ENCODE data around the gene KIF1C. TPM values are rescaled to one million over a fixed set of nuclear protein-coding genes. Genes with fewer than 3 reads are reported as not detected.
A peak's percentile ranks its signal among the peaks of the same experiment; 100 is the strongest.

KIF1C gene
- total and polyA plus RNA-seq, 4 donors, result 10.4 to 62.2 (median 36.8) TPM

DNA sequence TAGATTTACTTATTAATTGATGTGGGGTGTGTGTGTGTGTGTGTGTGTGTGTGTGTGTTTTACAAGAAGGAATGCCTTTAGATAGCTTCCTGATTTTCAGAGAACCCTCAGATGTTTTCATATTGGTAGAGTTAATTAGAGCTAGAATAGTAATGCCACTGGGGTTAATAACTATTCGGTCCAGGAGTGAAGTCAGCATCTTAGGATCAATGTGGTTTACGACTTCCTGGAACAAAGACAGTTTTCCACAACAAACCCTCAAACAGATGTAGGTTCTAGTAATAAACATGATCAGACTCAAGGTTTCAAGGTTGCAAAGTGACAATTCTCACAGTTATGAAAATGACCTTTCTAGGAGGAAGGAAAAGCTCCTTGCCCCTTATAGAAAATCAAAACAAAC lies 49.7 kb downstream of the KIF1C start:
- Histone ChIP-seq H3K4me3 (ENCODE audit: low read depth in 1 of 3, low read length in 3 of 3) (no peak overlapping the region), H3K9me3 (ENCODE audit: control insufficient read depth in 4 of 4, low read length in 3 of 4) (no peaks in the 10 kb centered on the region), H3K27ac (ENCODE audit: low read depth in 1 of 2, low read length in 2 of 2) (no peak overlapping the region), H3K27me3 (ENCODE audit: control insufficient read depth in 4 of 4, insufficient read depth in 4 of 4, low read length in 3 of 4) (no peaks in the 10 kb centered on the region), H3K4me1 (ENCODE audit: control insufficient read depth in 4 of 4, insufficient read depth in 4 of 4, low read length in 3 of 4) (no peaks in the 10 kb centered on the region), H3K36me3 (ENCODE audit: control insufficient read depth in 4 of 4, insufficient read depth in 3 of 4, low read depth in 1 of 4, low read length in 3 of 4) (no peaks in the 10 kb centered on the region), H3K9ac (ENCODE audit: low read depth in 1 of 2, low read length in 2 of 2) (no peak overlapping the region)
- no peak for DNase-seq (ENCODE audit: low spot score)
- no peak for TF ChIP-seq RAD21 (IDR thresholded peaks at IDR 0.05)
- no peak for TF ChIP-seq JUND (IDR thresholded peaks at IDR 0.05)
- TF ChIP-seq FOXA1 (IDR thresholded peaks at IDR 0.05), result no peak
- no peak for TF ChIP-seq RXRA (IDR thresholded peaks at IDR 0.05)
- TF ChIP-seq TAF1 (conservative IDR thresholded peaks at IDR 0.05), result no peak
- no peak for TF ChIP-seq HNF4G (IDR thresholded peaks at IDR 0.05)
- TF ChIP-seq EGR1 (IDR thresholded peaks at IDR 0.05; ENCODE audit: low read depth in 2 of 2), result no peak
- TF ChIP-seq GABPA (IDR thresholded peaks at IDR 0.05 in 1 of 2, conservative IDR thresholded peaks at IDR 0.05 in 1 of 2), result no peak
- TF ChIP-seq, protein P1, sequence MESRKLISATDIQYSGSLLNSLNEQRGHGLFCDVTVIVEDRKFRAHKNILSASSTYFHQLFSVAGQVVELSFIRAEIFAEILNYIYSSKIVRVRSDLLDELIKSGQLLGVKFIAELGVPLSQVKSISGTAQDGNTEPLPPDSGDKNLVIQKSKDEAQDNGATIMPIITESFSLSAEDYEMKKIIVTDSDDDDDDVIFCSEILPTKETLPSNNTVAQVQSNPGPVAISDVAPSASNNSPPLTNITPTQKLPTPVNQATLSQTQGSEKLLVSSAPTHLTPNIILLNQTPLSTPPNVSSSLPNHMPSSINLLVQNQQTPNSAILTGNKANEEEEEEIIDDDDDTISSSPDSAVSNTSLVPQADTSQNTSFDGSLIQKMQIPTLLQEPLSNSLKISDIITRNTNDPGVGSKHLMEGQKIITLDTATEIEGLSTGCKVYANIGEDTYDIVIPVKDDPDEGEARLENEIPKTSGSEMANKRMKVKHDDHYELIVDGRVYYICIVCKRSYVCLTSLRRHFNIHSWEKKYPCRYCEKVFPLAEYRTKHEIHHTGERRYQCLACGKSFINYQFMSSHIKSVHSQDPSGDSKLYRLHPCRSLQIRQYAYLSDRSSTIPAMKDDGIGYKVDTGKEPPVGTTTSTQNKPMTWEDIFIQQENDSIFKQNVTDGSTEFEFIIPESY (IDR thresholded peaks at IDR 0.05), result no peak
- TF ChIP-seq, protein P2, sequence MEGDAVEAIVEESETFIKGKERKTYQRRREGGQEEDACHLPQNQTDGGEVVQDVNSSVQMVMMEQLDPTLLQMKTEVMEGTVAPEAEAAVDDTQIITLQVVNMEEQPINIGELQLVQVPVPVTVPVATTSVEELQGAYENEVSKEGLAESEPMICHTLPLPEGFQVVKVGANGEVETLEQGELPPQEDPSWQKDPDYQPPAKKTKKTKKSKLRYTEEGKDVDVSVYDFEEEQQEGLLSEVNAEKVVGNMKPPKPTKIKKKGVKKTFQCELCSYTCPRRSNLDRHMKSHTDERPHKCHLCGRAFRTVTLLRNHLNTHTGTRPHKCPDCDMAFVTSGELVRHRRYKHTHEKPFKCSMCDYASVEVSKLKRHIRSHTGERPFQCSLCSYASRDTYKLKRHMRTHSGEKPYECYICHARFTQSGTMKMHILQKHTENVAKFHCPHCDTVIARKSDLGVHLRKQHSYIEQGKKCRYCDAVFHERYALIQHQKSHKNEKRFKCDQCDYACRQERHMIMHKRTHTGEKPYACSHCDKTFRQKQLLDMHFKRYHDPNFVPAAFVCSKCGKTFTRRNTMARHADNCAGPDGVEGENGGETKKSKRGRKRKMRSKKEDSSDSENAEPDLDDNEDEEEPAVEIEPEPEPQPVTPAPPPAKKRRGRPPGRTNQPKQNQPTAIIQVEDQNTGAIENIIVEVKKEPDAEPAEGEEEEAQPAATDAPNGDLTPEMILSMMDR (IDR thresholded peaks at IDR 0.05; ENCODE audit: low read depth, low read length, missing input control), result no peak
- TF ChIP-seq NR2F2 (IDR thresholded peaks at IDR 0.05), result no peak
- no peak for TF ChIP-seq SP1 (IDR thresholded peaks at IDR 0.05)
- TF ChIP-seq FOXA2 (IDR thresholded peaks at IDR 0.05), result no peak
- TF ChIP-seq, protein P3, sequence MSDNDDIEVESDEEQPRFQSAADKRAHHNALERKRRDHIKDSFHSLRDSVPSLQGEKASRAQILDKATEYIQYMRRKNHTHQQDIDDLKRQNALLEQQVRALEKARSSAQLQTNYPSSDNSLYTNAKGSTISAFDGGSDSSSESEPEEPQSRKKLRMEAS (IDR thresholded peaks at IDR 0.05), result no peak
- TF ChIP-seq, protein P4, sequence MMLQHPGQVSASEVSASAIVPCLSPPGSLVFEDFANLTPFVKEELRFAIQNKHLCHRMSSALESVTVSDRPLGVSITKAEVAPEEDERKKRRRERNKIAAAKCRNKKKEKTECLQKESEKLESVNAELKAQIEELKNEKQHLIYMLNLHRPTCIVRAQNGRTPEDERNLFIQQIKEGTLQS (IDR thresholded peaks at IDR 0.05), result no peak
- no peak for TF ChIP-seq HNF4A (conservative IDR thresholded peaks at IDR 0.05)
- 59% methylated on average over 2 of the region's 2 CpGs for WGBS

DNA sequence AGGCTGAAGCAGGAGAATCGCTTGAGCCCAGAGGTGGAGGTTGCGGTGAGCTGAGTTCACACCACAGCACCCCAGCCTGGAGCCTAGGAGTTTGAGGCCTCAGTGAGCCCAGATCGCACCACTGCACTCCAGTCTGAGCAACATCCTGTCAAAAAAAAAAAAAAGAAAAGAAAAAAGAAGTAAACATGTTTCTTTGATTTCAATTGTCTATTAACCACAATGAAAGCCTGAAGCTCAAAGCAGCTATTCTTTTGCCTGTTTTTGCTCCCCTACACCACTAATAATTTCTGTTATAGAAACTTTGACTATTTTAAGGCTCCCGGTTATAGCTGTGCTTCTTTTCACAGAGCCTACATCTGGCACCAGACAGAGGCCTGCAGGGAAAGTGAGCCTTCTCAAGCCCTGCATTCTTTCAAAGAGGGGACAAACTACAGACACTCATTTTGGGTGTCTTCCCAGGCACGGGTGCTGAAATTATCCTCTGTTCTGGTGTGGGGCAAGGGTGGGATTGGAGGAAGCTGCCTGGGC lies 51.6 kb downstream of the KIF1C start:
- TF ChIP-seq, protein P3 (IDR thresholded peaks at IDR 0.05), result no peak
- TF ChIP-seq NR2F2 (IDR thresholded peaks at IDR 0.05), result peak; percentile 8
- TF ChIP-seq, protein P5, sequence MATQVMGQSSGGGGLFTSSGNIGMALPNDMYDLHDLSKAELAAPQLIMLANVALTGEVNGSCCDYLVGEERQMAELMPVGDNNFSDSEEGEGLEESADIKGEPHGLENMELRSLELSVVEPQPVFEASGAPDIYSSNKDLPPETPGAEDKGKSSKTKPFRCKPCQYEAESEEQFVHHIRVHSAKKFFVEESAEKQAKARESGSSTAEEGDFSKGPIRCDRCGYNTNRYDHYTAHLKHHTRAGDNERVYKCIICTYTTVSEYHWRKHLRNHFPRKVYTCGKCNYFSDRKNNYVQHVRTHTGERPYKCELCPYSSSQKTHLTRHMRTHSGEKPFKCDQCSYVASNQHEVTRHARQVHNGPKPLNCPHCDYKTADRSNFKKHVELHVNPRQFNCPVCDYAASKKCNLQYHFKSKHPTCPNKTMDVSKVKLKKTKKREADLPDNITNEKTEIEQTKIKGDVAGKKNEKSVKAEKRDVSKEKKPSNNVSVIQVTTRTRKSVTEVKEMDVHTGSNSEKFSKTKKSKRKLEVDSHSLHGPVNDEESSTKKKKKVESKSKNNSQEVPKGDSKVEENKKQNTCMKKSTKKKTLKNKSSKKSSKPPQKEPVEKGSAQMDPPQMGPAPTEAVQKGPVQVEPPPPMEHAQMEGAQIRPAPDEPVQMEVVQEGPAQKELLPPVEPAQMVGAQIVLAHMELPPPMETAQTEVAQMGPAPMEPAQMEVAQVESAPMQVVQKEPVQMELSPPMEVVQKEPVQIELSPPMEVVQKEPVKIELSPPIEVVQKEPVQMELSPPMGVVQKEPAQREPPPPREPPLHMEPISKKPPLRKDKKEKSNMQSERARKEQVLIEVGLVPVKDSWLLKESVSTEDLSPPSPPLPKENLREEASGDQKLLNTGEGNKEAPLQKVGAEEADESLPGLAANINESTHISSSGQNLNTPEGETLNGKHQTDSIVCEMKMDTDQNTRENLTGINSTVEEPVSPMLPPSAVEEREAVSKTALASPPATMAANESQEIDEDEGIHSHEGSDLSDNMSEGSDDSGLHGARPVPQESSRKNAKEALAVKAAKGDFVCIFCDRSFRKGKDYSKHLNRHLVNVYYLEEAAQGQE (IDR thresholded peaks at IDR 0.05), result peak; percentile 59
- no peak for DNase-seq (ENCODE audit: low spot score)
- no peak overlapping the region for H3K9ac ChIP-seq (ENCODE audit: low read depth in 1 of 2, low read length in 2 of 2)
- H3K27ac ChIP-seq (ENCODE audit: low read depth in 1 of 2, low read length in 2 of 2), result peak overlapping the region; percentile 25 to 27
- no peaks in the 10 kb centered on the region for H3K9me3 ChIP-seq (ENCODE audit: control insufficient read depth in 4 of 4, low read length in 3 of 4)
- WGBS, result 79% methylated on average over 5 of the region's 5 CpGs
- H3K27me3 ChIP-seq (ENCODE audit: control insufficient read depth in 4 of 4, insufficient read depth in 4 of 4, low read length in 3 of 4), result no peaks in the 10 kb centered on the region
- H3K36me3 ChIP-seq (ENCODE audit: control insufficient read depth in 4 of 4, insufficient read depth in 3 of 4, low read depth in 1 of 4, low read length in 3 of 4), result no peaks in the 10 kb centered on the region
- no peak overlapping the region for H3K4me3 ChIP-seq (ENCODE audit: low read depth in 1 of 3, low read length in 3 of 3)
- H3K4me1 ChIP-seq (ENCODE audit: control insufficient read depth in 4 of 4, insufficient read depth in 4 of 4, low read length in 3 of 4), result no peaks in the 10 kb centered on the region
